Measurements from ENCODE around the gene CBFA2T3. TPM values are rescaled to one million over a fixed set of nuclear protein-coding genes. Genes with fewer than 3 reads are reported as not detected.

The CBFA2T3 gene
- total RNA-seq, 1 experiment from 2014 or later, result not detected

DNA sequence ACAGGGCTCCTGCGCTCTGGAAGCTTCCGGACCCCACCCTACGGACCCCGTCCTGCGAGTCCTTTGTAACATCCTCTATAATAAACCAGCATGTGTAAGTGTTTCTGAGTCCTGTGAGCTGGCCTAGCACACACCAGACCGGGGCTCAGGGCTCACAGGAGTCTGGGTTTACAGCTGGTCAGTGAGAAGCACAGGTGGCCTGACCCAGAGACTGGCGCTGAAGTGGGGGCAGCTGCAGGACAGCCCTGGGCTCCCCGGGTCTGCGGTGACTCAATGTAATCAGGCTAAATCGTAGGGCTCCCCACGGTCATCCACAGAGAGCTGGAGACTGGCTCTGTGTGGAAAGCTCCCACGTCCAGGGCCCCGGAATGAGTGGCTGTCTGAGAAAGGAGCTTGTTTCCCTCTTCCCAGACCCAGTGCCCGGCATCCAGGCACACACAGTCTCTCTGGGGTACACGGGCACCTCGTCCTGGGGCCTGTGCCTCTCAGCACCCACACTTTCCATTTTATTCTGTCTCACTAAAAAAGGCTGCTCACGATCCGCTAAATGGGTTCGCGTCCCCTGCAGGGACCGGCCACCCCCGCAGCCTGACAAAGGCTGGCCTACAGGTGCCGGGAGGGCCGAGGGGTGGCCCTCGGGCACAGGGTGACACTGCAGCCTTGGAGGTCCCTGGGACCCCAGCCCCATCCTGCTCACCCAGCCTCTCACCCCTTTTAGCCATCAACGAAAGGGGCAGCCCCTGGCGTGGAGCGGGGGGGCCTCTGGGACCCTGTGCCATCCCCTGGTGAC is 18.9 kb upstream of the CBFA2T3 start:
- no peak for DNase-seq (ENCODE audit: low read depth)

DNA sequence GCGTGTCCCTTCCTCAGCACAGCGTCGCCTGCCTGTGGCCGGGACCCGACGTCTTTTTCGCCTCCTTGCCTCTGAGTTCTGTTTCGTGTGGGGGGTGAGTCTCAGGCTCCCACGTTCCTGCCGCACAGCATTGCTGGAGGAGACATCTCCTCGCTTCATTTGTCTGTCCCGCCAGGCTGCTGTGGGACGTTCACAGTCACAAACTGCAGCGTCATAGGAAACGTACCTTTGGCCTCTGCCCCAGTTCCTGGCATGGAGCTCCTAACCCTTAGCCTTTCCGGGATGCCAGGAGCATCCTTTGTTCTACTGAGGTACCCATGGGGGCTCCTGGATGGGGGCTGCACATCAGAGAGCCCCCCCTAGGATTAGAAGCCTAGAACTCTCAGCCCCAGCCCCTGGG is 18.2 kb upstream of the CBFA2T3 start:
- no peak for DNase-seq (ENCODE audit: low read depth)

DNA sequence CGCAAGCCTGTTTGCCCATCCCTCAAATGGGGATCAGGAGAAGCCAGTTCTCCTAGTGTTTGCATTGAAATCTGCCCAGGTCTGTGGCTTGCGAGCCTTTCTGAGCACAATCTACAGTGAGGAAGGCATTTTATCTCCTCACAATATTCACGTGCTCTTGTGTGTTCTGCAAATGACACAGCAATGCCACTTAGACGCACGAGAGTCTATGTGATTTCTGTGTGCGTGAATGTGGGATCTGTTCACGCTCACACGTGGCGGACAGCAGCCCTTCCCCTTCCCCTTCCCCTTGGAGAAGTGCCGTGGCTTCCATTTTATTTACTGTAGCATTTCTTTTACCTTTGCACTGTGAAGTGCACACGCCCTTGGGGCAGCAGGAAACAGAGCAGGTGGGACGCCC is 17.7 kb upstream of the CBFA2T3 start:
- DNase-seq (ENCODE audit: low read depth), result no peak

DNA sequence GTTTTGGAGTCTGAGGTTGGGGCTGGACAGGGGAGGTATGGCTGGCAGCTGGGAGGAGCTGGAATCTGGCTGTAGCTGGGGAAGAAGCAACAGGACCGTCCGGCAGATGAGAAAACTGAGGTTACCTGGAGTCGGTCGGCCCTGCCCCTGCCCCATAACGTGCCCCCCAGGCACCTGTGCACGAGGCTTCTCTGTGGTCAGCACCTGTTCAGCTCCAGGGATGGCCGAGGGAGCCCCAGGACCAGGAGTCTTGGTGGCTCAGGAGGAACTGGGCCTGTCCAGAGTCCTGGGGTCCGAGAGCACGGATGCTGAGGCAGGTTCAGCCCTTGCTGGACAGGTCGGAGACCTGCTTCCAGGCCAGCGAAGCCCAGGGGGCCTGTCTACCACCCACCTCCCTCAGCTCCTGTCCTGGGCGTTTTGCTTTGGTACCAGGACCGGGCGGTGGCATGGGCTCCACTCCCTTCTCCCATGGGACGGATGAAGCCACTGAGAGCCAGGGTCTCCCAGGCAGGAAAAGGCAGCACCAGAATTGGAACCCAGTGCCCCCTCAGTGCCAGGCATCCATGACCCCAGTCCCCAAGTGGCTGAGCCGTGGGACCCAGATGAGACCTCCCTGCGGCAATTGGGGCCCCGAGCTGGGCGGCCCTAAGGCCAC is 17.1 kb upstream of the CBFA2T3 start:
- no peak for DNase-seq (ENCODE audit: low read depth)

DNA sequence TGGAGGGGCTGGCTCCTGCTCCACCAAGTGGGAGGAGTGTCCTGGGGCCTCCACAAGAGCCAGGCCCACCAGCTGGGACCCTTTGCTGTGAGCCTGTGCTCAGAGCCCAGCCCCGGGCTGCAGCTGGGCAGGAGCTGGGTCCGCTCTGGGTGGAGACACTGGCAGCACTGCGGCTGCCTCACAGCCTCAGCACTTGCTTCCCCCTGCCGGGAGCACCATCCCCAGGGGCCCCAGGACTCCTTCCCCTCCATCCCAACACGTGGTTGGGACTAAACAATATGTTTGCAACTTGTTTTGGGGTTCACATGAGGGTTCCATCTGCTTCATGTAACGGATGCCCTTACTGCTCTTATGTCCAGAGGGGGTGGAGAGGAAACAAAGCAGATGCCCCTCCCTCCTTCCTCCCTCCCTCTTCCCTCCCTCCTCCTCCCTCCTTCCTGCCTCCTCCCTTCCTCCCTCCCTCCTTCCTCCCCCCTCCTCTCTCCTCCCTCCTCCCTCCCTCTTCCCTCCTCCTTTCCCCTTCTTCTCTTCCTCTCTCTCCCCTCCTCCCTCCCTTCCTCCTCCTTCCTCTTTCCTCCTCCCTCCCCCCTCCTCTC is 16.3 kb upstream of the CBFA2T3 start:
- no peak for DNase-seq (ENCODE audit: low read depth)

DNA sequence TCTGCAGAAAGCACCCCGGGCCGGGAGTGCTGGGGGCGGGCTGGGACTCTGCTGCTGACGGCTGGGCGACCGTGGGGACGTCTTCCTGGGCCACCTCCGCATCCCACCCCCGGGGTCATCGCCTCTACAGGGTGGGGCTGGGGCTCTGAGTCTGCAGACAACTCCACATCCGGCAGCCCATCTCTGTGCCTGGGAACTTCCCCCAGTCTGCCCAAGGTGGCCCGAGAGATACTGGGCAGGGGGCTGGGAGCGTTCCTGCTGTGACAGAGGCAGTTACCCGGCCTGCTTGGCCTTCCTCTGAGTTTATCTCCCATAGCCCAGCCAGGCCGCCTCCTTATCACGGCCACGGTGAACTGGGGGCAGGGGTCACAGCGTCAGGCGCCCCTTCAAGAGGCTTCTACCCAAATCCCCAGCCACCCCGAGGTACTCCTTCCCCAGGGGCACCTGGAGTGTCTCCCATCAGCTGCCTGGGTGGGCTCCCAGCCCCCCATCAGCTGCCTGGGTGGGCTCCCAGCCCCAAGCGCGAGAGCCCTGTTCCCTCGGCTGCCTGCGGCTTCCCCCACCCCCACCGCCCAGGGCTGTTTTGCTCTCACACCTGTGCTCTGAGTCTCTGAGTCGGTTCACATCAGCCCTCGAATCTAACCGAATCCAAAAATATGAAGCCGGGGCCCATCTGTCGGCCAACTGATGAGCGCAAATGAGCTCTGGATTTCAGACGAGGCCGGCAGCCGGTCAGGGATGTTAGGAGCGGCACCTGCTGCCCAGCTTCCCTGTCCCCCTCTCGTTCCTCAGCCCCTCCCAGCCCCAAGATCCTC is 15.6 kb upstream of the CBFA2T3 start:
- no peak for DNase-seq (ENCODE audit: low read depth)

DNA sequence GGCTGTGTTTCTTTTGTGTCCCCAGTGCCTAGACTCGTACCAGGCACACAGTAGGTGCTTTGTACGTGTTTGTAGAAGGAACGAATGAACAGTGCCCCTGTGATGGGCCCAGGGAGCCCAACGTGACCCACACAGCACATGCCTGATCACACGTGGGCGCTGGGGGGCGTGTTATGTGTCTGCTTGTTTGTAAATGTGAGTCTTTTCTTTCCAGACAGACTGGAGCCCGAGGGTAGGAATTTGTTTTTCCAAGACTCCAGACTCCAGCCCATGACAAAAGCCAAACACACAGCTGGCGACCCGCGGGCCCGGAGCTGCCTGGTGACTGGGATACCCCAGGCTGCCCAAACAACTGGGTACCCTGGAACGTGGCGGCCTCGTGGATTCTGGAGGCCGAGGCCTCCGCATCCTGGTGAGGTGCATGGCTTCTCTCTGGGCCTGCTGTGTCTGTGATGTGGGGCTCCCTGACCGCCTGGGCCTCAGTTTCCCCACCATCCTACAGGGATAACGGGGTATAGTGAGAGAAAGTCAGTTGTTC is 14.9 kb upstream of the CBFA2T3 start:
- peak; percentile 7 for DNase-seq (ENCODE audit: low read depth)

DNA sequence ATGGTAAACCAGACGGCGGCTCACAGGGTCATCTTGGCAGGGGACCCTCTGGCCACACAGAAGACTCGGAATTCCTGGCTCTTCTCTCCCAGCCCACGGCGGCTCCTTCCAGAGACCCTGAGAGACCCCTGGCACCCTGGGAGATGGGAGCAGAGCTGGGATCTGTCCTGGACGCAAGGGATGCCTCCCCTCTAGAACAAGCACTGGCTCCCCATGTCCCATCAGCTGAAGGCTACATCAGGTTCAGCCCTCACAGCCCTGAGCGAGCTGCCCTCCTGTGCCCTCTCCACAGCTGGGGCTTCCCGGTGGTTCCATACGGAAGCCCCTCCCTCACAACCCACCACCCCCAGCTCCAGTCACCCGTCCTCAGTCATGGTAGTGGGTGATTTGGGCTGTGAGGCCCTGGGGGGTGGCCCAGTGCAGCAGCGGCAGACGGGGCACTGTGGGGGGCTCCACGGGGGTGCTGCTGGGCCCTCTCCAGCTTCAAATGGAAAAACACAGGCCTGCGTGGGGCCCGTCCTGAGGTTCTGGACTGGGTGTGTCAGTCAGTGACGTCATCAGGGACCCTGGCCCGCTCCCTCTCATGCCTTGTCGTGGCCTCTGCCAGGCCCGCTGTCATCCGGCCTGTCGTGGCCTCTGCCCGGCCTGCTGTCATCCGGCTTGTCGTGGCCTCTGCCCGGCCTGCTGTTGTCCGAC is 13.0 kb upstream of the CBFA2T3 start:
- DNase-seq (ENCODE audit: low read depth), result no peak

DNA sequence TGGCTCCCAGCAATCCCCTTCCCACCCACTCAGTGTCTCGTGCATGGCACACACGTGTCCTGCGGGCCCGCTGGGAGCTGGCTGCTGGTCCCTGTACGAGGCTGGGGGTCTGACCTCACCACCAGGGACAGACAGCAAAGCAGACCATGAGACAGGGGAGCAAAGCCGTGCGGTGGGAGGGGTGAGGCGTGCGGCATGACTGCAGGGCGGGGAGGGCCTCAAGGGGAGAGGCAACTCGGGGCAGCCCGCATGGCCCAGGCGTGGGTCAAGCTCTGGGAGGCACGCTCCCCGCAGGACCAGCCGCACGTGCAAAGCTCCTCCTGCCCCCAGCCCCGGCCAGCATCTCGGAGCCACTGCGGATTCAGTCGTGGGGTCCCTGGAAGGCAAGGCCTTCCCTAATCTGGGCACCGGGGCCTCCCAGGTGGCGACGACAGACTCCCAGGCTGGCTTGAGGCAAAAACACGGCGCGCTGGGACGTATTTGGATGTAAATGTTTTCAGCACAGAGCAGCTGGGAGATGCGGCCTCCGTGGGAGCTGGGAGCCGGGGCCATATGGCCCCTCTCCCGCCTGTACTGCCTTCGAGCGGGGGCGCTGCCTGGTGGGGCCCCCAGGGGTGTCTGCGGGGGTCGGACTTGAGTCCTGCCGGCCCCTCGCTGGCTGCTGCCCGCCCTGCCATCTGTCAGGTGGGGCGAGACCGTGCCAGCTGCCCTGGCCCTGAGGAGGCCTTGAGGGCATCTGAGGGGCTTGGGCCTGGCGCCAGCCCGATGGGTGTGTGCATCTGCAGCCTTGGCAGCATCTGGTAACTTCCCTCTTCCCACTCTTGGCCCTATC is 12.2 kb upstream of the CBFA2T3 start:
- no peak for DNase-seq (ENCODE audit: low read depth)

DNA sequence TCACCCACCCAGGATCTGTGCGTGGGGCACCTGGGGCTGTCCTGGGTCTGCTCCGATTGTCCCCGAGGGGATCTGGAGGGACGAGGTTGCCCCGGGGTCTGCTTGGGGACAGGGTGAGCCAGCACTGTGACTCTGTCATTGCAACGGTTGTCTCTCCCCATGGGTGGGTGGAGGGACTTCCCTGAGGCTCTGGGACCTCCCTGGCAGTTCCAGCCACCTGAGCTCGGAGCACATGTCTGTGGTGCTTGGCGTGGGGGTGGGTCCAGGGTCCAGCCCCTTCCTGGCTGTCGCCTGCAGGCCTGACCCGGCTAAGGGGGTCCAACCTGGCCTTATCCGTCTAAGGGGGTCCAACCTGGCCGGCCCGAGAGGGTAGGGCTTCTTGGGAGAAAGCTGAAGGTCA is 8.5 kb upstream of the CBFA2T3 start:
- DNase-seq (ENCODE audit: low read depth), result no peak

DNA sequence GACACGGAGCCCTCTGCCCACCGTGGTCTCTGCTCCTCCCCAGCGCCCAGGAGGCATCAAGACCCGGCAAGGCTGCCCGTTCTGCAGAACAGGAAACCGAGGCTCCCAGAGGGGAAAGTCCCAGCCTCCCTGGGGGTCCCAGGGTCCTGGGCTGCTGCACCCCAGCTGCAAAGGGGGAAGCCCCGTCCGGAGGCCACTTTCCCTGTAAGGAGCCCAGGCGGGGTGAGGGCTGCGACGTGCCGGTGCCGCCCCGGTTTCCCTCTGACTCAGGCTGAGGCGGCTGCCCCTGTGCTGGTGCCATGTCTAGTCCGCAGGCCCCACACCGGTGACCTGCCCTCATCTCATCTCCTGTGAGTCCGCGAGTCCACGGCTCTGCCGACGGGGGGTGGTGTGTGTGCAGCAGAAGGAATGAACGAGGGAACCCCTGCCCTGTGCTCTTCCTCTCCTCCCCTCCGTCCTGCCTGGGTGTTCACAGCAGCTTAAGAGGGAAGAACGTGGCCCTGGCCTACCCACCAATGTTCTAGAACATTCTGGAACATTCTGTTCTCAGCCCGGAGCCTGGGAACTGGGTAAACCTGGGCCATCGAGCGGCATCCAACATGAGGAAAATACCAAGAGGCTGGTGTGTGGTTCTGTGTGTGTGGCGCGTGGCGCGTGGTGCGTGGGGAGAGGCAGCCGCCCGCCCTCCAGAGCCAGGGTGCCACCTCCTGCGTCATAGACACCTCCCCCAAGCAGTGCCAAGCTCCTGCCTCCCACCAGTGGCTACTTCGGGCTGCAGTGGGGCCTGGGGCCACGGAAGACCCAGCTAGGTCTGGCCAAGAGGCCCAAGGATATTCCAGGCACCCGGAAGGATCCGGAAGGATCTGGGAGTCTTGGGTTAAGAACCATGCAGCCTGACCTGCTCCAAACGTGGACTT is 7.0 kb upstream of the CBFA2T3 start:
- no peak for DNase-seq (ENCODE audit: low read depth)

DNA sequence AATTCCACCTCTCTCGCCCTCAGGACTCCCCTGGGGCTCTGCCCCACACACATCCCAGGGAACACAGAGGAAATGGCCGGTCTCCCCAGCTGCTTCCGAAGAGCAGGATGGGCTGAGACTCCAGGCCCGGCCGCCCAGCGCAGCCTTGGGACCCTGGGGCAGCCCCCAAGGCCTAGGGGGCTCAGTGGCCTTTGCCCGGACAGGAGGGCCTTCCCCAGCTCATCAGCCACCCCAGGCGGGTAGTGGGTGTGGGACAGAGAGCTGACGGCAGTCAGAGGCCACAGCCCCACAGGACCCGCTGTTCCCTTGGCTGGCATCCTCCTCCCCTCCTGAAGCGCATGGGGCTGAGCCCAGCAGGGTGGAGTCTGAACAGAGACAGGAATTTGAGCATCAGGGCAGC is 6.2 kb upstream of the CBFA2T3 start:
- no peak for DNase-seq (ENCODE audit: low read depth)

DNA sequence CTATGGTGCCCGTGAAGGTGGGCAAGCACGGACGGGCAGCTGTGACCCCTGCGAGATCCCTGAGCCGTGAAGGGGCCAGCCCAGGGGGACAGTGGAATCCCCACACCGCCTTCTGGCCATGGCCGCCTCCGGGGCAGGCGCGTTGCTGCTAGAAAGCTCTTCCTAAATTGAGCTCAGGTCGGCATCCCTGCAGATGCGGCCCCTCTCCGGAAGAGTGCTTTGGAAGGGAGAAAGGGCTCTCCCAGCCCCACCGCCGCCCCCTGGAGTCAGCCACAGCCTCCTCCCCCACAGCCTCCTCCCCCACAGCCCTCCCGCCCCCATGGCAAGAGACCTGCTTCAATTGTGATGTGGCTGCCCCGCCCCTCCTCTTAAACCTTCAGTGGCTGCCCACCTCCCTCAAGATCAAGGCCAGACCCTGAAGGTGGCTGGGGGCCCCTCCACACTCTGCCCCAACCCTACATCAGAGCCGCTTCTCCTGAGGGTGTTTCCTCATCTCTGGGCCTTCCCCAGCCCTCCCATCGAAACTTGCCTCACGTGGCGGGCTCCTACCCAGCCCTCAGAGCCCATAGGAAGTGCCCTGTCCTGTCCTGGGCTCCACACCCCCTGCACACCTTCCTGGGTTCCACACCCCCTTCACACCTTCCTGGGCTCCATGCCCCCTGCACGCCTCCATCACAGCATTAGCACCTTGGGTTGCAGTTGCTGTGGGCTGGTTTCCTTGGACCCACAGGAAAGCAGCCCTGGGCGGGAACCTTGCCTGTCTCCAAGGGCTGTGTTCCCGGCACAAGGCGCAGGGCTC is 5.5 kb upstream of the CBFA2T3 start:
- no peak for DNase-seq (ENCODE audit: low read depth)

DNA sequence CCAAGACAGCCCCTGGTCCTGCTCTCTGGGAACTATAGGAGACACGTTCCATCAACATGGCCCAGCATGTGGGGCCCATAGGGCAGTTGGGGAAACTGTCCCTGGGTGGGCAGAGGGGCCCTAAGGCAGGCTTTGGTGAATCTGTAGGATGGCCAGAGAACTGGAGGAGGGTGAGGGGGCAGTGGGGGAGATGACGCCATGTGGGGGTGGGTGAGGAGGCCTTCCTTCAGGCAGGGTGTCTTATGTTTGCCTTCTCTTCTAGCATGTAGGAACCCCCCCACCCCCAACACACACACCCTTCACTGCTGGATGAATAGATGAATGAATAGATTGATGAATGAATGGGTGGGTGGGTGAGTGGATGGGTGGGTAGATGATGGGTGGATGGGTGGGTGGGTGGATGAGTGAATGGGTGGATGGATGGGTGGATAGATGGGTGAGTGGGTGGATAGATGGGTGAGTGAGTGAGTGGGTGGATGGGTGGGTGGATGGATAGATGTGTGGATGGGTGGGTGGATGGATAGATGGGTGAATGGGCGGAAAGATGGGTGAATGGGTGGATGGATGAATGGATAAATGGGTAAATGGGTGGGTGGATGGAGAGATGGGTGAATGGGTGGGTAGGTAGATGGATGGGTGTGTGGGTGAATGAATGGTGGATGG is 2.5 kb upstream of the CBFA2T3 start:
- DNase-seq (ENCODE audit: low read depth), result no peak

DNA sequence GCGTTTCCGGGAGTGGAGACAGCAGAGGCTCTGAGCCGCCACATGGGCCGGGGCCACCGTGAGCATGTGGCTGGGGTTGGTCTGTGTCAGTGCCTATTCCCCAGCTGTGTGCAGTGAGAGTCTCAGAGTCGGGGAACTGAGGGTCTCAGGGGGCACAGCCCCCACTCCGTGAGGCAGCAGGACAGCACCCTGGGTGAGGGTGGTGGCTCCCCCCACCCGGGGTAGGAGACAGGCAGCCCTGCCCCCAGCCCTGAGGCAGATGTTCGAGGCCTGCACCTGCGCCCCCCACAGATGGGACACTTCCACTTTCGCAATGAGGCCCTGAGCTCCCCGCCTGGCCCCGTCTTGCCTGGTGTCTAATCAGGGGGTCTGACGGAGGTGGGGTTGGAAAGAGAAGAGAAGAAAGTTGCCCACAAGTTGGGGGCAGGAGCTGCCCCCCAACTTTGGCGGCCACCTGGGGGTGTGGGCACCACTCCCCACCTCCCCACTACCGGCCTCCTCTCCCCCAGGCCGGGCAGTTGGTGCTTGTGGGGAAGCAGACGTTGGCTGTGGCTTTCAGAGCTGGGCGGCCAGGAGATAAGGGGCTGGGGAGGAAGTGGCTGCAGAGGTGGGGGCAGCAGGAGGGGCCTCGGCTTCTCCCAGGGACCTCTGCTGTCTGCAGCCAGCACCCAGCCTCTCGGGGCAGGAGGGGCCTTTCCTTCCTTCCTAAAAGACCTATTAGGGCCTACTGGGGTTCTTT is 1.8 kb upstream of the CBFA2T3 start:
- no peak for DNase-seq (ENCODE audit: low read depth)

DNA sequence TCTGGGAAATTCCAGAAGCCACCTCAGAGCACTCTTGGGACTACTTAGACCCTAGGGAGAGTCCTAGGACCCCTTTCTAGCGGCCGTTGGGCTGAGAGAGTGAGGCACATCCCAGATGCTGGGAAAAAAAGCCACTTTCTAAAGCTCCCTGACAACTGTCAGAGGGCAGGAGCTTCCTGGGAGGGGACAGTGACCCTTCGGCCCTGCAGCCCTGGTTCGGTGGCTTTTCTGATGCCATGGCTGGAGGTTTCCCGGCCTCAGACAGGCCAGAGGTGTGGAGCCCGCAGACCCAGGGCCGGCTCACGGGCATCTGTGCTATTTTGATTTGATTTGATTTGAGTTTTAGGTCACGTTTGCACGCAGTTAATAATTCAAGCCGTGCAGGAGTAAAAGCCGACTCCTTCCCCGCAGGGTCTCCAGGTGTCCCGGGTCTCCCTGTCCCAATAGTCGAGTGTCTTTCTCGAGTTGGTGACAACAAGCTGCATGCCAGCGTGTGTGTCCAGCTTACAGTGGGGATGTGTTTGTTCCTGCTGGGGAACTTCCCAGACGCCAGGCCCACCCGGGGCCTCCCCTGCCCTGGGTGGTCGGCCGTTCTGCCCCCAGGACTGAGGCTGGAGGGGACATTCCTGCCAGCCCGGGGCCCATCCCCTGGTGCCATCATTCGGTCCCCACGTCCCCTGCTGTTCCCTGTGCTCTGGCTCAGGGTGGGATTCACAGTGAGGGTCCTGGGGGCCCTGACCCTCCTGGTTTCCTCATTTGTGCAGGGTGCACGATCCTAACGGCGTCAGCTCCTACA is 1.0 kb upstream of the CBFA2T3 start:
- DNase-seq (ENCODE audit: low read depth), result no peak

Measured in M059J (cell line).